ENCODE results near the gene DNAJC3. TPM values are rescaled to one million over a fixed set of nuclear protein-coding genes. Genes with fewer than 3 reads are reported as not detected.

The DNAJC3 gene
- total and polyA plus RNA-seq, 2 experiments from 2014 or later, result 19.5 to 27.5 TPM

DNA sequence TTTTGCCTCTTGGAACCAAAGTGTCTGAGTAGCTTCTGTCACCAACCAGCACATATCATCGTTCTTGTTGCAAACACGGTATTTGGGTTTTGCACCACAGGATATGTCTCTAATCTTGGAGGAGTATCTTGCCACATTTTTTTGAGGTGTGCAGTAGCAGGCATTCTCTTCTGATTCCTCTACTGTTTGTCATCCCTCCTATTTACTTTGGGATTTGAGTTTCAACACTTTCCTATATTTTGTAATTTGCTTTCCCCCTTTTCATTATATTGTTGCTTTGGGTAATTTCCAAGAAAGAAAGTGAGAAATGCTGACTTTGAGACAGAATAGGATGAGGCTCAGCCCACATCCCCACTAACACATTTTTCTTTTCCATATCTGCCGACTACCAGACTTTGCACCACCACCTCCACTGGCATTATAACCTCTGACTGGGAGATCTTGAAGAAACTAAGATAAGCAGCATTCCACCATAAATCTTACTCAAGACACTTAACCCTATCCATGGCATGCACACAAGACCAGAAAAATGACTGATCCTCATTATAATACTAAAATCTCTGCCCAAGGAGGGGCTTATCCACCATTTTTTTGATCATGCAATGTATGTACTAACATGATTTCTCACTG, 20.4 kb upstream of the DNAJC3 start:
- Histone ChIP-seq H3K27ac (ENCODE audit: low read depth) (no peak overlapping the region), H4K20me1 (replicated peaks; ENCODE audit: insufficient read depth) (no peaks in the 10 kb centered on the region), H3K79me2 (replicated peaks; ENCODE audit: insufficient read depth) (no peaks in the 10 kb centered on the region), H3K4me2 (no peak overlapping the region), H3K4me1 (ENCODE audit: insufficient read depth) (no peaks in the 10 kb centered on the region), H3K4me3 (no peak overlapping the region), H2AFZ (0 out of 2 replicates have a peak overlapping the region, but pooled peaks have one; percentile 13), H3K36me3 (ENCODE audit: insufficient read depth) (no peaks in the 10 kb centered on the region), H3K27me3 (ENCODE audit: insufficient read depth) (no peaks in the 10 kb centered on the region), H3K9me2 (ENCODE audit: insufficient read depth) (no peaks in the 10 kb centered on the region), H3F3A (replicated peaks; ENCODE audit: low read depth) (no peaks in the 10 kb centered on the region)
- Mint-ChIP-seq H3K4me3 (no peak overlapping the region), H3K36me3 (ENCODE audit: low read depth) (no peaks in the 10 kb centered on the region), H3K27me3 (ENCODE audit: insufficient read depth, low read depth, poor library complexity) (no peaks in the 10 kb centered on the region), H3K4me1 (peaks cover 4% of the 10 kb centered on the region; the same call in 1 of the 3 replicates), H3K27ac (no peak overlapping the region), H3K9me3 (peaks cover 2% of the 10 kb centered on the region; the same call in 1 of the 3 replicates)
- no peak for ATAC-seq
- TF ChIP-seq EZH2 (IDR thresholded peaks at IDR 0.05; ENCODE audit: low read depth, unreplicated experiment), result no peak
- TF ChIP-seq, protein P1, sequence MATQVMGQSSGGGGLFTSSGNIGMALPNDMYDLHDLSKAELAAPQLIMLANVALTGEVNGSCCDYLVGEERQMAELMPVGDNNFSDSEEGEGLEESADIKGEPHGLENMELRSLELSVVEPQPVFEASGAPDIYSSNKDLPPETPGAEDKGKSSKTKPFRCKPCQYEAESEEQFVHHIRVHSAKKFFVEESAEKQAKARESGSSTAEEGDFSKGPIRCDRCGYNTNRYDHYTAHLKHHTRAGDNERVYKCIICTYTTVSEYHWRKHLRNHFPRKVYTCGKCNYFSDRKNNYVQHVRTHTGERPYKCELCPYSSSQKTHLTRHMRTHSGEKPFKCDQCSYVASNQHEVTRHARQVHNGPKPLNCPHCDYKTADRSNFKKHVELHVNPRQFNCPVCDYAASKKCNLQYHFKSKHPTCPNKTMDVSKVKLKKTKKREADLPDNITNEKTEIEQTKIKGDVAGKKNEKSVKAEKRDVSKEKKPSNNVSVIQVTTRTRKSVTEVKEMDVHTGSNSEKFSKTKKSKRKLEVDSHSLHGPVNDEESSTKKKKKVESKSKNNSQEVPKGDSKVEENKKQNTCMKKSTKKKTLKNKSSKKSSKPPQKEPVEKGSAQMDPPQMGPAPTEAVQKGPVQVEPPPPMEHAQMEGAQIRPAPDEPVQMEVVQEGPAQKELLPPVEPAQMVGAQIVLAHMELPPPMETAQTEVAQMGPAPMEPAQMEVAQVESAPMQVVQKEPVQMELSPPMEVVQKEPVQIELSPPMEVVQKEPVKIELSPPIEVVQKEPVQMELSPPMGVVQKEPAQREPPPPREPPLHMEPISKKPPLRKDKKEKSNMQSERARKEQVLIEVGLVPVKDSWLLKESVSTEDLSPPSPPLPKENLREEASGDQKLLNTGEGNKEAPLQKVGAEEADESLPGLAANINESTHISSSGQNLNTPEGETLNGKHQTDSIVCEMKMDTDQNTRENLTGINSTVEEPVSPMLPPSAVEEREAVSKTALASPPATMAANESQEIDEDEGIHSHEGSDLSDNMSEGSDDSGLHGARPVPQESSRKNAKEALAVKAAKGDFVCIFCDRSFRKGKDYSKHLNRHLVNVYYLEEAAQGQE (IDR thresholded peaks at IDR 0.05; ENCODE audit: unreplicated experiment), result no peak
- no peak for DNase-seq (ENCODE audit: low spot score)

DNA sequence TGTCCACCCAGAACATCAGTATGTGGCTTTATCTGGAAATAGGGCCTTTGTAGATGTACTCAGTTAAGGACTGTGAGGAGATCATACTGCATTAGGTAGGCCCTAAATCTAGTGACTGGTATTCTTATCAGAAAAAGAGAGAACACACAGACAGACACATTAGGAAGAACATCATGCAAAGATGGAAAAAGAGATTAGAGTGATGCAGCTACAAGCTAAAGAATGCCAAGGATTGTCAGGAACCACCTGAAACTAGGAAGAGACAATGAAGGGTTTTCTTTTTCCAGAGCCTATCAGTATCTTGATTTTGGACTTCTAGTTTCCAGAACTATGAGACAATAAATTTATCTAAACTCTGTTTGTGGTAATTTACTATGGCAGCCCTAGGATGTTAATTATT, 17.4 kb upstream of the DNAJC3 start:
- Histone ChIP-seq H3K79me2 (replicated peaks; ENCODE audit: insufficient read depth) (no peaks in the 10 kb centered on the region), H3F3A (replicated peaks; ENCODE audit: low read depth) (no peaks in the 10 kb centered on the region), H3K4me1 (ENCODE audit: insufficient read depth) (no peaks in the 10 kb centered on the region), H3K36me3 (ENCODE audit: insufficient read depth) (no peaks in the 10 kb centered on the region), H3K9me2 (ENCODE audit: insufficient read depth) (no peaks in the 10 kb centered on the region), H3K27ac (ENCODE audit: low read depth) (no peak overlapping the region), H3K27me3 (ENCODE audit: insufficient read depth) (no peaks in the 10 kb centered on the region), H4K20me1 (replicated peaks; ENCODE audit: insufficient read depth) (no peaks in the 10 kb centered on the region), H3K4me2 (no peak overlapping the region), H2AFZ (no peak overlapping the region), H3K4me3 (no peak overlapping the region)
- H3K9me3 Mint-ChIP-seq, result peaks cover 4% of the 10 kb centered on the region; the same call in 1 of the 3 replicates
- ATAC-seq, result no peak
- no peaks in the 10 kb centered on the region for H3K4me1 Mint-ChIP-seq
- H3K27ac Mint-ChIP-seq, result no peak overlapping the region
- no peak overlapping the region for H3K4me3 Mint-ChIP-seq
- H3K27me3 Mint-ChIP-seq (ENCODE audit: insufficient read depth, low read depth, poor library complexity), result no peaks in the 10 kb centered on the region
- no peaks in the 10 kb centered on the region for H3K36me3 Mint-ChIP-seq (ENCODE audit: low read depth)
- no peak for DNase-seq (ENCODE audit: low spot score)
- TF ChIP-seq STAT1 (IDR thresholded peaks at IDR 0.05; ENCODE audit: unreplicated experiment), result no peak
- TF ChIP-seq POLR2AphosphoS5 (IDR thresholded peaks at IDR 0.05; ENCODE audit: low read depth), result no peak
- no peak for TF ChIP-seq CREB1 (CRISPR knock-in tag; IDR thresholded peaks at IDR 0.05; ENCODE audit: low read depth)
- TF ChIP-seq, protein P2, sequence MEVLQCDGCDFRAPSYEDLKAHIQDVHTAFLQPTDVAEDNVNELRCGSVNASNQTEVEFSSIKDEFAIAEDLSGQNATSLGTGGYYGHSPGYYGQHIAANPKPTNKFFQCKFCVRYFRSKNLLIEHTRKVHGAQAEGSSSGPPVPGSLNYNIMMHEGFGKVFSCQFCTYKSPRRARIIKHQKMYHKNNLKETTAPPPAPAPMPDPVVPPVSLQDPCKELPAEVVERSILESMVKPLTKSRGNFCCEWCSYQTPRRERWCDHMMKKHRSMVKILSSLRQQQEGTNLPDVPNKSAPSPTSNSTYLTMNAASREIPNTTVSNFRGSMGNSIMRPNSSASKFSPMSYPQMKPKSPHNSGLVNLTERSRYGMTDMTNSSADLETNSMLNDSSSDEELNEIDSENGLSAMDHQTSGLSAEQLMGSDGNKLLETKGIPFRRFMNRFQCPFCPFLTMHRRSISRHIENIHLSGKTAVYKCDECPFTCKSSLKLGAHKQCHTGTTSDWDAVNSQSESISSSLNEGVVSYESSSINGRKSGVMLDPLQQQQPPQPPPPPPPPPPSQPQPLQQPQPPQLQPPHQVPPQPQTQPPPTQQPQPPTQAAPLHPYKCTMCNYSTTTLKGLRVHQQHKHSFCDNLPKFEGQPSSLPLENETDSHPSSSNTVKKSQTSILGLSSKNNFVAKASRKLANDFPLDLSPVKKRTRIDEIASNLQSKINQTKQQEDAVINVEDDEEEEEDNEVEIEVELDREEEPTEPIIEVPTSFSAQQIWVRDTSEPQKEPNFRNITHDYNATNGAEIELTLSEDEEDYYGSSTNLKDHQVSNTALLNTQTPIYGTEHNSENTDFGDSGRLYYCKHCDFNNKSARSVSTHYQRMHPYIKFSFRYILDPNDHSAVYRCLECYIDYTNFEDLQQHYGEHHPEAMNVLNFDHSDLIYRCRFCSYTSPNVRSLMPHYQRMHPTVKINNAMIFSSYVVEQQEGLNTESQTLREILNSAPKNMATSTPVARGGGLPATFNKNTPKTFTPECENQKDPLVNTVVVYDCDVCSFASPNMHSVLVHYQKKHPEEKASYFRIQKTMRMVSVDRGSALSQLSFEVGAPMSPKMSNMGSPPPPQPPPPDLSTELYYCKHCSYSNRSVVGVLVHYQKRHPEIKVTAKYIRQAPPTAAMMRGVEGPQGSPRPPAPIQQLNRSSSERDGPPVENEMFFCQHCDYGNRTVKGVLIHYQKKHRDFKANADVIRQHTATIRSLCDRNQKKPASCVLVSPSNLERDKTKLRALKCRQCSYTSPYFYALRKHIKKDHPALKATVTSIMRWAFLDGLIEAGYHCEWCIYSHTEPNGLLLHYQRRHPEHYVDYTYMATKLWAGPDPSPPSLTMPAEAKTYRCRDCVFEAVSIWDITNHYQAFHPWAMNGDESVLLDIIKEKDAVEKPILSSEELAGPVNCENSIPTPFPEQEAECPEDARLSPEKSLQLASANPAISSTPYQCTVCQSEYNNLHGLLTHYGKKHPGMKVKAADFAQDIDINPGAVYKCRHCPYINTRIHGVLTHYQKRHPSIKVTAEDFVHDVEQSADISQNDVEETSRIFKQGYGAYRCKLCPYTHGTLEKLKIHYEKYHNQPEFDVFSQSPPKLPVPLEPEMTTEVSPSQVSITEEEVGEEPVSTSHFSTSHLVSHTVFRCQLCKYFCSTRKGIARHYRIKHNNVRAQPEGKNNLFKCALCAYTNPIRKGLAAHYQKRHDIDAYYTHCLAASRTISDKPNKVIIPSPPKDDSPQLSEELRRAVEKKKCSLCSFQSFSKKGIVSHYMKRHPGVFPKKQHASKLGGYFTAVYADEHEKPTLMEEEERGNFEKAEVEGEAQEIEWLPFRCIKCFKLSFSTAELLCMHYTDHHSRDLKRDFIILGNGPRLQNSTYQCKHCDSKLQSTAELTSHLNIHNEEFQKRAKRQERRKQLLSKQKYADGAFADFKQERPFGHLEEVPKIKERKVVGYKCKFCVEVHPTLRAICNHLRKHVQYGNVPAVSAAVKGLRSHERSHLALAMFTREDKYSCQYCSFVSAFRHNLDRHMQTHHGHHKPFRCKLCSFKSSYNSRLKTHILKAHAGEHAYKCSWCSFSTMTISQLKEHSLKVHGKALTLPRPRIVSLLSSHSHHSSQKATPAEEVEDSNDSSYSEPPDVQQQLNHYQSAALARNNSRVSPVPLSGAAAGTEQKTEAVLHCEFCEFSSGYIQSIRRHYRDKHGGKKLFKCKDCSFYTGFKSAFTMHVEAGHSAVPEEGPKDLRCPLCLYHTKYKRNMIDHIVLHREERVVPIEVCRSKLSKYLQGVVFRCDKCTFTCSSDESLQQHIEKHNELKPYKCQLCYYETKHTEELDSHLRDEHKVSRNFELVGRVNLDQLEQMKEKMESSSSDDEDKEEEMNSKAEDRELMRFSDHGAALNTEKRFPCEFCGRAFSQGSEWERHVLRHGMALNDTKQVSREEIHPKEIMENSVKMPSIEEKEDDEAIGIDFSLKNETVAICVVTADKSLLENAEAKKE (CRISPR knock-in tag; IDR thresholded peaks at IDR 0.05), result no peak
- TF ChIP-seq EZH2phosphoT487 (IDR thresholded peaks at IDR 0.05; ENCODE audit: unreplicated experiment), result no peak
- TF ChIP-seq, protein P1 (IDR thresholded peaks at IDR 0.05; ENCODE audit: unreplicated experiment), result no peak

Measured in GM23338 (cell line).